HG03575 (cell line): ENCODE results near the gene SEMA5B.

Experiments
- ATAC-seq: cut with Tn5 transposase; IDR thresholded peaks from one replicate; pipeline ENCODE4 v1.9.1; 2021; ENCODE audit not compliant: unreplicated experiment, insufficient number of reproducible peaks, low FRiP score; ENCODE audit errors: extremely low read depth

Gene SEMA5B

DNA sequence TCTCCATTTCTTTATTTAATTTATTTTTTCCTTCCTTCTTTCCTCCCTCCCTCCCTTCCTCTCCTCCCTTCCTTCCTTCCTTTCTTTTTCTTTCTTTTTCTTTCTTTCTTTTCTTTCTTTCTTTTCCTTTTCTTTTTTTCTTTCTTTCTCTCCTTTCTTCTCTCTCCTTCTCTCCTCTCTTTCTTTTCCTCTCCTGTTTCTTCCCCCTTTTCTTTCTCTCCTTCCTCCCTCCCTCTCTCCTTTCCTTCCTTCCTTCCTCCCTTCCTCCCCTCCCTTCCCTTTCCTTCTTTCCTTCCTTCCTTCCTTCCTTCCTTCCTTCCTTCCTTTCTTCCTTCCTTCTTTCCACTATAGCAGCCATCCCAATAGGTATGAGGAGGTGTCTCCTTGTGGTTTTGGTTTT, 32.5 kb upstream of the SEMA5B start:
- no peak for ATAC-seq

DNA sequence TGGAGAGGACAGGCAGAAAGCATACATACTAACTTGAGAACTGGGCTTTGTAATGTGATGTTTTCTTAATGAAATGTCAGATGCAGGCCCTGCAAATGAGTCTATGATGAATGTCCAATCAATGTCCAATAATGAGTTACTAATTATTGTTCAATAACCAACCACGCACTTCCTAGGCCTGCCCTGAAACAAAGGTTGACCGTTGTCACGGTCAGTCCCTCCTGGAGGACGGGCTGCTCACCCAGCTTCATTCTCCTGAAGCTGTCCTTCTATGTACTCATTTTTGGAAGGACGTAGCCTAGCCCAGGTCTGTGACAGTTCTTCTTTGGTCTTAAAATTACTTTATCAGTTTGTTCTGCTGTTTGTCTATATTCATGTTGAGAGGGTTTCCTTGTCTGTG, 30.9 kb upstream of the SEMA5B start:
- no peak for ATAC-seq

DNA sequence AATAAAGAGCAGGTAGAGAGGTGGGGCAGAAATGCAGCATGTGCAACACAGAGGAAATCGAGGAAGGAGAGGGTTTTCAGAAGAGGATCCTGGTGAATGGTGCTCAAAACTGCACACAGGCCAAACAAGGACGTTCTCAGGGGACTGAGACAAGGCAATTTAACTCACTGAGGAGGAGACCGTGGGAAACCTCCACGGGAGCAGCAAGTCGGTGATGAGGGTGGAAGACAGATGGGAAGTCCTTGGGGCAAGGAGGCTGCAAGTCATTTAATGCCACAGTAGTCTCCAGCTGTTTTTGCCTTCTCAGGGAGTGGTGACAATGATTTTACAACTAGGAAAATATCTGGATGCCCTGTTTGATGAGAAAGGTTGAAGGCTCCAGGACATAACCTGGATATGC, 27.8 kb upstream of the SEMA5B start:
- ATAC-seq, result no peak

DNA sequence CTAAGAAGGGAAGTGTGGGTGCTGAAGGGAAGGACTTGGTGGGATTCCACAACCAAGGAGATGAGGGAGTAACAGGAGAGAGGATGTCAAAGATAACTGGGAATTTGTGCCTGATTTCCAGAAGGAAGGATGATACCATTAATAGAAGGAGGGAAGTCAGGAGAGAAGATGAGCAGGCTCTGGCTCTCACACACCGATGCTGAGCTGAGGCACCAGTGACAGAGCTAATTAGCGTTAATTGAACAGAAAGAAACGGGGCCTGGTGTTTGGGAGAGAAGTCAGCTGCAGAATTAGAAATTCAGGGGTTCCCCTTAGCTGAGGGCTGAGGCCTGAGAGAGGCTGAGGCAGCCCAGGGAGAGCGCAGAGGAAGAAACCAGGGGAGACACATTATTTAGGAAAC, 27.4 kb upstream of the SEMA5B start:
- no peak for ATAC-seq

DNA sequence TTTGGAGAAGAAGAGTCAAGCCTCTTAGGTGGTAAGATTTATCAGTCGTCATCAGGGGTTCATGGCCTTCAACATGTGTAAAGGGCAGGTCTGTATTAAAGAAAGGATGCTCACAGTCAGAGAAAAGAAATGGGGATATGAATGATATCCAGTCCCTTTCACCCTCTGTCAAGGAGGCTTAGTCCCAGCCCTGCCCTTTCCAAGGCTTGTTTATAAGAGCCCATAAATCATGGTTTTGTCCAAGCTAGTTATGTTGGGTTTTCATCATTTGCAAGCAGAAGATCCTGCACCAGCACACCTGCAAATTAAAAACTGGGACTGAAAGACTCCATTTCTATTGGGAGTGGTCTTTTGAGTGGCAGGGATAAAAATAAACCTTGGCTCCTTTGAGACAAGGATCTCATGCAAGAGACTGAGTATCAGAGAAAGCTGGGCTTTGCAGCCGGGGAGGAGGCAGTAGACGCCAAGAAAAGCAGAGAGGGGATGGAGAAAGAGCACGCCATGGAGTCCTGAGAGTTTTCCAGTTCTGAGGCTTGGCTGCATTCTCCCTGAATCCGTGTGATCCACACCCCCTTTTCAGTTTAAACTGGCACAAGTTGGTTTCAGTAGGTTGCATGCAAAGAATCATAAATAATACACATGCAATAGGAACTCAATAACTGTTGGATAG, 26.7 kb upstream of the SEMA5B start:
- no peak for ATAC-seq

DNA sequence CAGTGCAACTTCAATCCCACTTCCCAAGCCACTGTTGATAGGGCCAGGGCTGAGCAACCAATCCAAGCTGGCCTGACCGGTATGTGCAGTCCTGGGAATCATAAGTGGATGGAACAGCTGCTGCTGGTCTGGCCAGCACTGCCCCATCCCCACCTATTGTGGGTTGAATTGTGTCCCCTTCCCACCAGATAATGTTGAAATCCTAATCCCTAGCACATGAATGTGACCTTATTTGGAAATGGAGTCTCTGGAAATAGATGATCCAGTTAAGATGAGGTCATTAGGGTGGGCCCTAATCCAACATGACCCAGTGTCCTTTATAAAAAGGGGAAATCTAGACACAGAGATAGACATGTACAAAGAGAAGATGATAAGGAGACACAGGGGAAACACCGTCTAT, 25.5 kb upstream of the SEMA5B start:
- ATAC-seq, result no peak

DNA sequence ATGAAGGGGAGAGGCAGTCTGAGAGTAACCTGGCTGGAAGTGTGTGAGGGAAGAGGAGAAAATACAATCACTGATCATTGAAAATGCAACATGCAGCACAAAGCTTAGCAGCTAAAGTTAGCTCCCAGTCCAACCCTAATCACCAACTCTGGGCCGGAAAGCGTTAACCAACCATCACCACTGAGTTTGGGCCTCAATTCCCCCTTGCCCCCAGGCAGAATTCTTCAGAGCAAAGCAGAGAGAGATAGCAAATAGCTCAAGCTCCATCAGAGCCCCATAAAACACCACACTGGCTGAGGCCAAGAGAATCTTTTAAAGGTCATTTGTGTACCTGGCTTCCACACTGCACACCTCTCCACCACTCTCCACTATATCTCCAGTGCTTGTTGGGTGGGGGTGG, 23.1 kb upstream of the SEMA5B start:
- ATAC-seq, result no peak

DNA sequence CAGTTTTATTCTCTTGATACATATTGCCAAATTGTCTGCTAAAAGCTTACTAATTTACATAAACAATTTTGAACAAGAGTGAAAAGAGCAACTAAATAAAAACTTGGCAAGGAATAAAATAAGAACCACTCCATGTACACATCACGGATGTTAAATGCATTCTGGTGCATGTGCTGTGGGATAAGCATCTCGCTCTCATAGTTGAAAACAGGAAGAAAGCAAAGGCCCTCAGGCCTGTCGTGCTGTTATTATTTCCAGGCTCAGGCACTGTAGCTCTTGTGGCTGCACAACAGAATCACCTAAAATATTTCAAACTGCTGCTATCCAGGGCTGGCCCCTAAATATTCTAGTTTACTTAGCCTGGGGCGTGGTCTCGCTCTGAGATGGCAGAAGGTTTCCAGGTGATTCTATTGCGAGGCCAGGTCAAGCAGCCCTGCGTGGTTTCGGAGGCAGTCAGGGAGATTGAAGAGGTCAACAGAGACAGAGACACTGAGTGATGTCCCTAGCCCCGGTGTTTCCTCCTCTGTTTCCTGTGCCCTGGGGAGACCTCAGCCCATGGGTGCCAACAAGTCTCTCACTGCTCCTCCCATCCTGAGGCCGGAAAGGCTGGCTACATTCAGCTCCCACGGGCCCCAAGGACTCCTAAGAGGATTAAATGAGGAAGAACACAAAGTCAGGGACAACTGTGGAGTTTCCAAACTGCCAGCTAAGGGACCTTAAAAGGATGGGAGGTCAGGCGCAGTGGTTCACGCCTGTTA, 21.1 kb upstream of the SEMA5B start:
- ATAC-seq, result no peak

DNA sequence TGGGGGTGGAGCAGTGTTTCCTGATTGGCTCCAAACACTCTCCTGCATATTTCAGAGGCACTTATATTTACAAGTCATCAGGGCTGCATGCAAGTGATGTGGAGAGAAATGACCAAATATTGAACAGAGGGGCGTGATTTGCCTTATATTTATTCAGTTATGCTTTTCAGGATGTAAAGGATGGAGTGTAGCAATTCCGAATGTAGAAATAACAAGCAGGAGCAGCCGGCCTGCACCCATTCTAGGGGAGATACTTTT, 19.4 kb upstream of the SEMA5B start:
- ATAC-seq, result no peak

DNA sequence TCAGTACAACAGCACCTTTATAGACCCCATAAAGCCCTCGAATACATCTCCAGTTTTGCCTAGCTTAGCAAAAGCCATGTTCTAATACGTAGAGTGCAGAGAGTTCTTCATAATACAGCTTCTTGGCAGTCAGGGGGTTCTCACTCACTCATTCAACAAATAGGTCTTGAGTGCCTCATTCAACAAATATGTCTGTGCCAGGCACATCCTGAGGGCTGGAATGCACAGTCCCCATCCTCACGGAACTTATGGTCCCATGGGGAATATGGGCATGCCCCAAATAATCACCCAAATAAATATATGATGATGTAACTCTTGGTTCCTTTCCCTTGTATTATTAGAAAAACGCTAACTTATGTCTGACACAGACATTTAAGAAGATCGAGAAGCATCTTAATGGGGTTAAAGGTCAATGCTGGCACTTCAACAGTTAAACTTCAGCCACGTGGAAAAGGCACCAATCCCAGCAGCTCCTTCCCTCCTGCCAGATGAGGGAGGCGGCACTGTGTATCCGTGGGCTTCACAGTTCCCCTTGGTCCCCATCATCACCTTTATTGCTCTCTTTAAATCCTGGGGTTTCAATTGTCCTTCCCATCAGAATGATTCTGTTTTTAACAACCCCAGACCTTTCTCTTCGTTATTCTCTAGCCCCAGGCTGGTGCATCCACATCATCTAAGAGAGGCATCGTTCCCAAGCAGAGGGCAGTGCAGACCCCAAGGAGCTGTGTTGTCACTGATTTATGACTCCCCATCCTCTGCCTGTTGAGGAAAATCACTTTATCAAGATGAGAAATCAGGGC, 18.9 kb upstream of the SEMA5B start:
- no peak for ATAC-seq

DNA sequence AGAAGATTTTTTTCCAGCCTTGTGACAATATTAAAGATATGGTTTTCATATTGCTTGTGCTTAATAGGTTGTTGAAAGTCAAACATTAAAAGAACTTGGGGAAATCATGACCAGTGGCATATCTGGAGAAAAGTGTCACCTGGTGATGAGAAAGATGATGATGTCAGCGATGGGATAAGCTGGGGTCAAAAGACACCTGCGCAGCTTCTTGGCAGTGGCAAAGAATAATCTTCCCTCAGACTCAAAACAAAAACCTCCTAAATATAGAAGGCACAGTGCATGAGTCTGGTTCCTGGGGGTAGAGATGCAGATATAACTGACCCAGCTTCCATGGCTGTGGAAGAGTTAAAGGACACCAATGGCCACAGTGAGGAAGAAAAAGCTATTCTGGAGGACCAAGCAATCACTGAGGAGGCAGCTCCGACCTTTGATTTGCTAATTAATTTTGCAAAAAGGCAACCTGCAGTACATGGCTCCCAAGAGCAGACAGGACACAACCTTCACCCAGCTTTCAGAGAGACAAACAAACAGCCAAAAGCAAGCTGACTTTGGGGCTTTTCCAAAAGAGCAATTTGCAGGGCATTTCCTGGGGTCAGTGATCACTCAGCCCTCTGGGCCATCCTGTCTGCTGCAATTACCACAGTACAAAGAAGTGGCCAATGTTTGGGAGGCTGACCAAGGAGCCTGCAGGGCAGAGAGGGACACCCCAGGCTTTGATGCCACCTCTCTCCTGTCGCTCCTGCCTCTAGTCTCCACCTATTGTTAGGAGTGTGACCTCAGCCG, 17.6 kb upstream of the SEMA5B start:
- ATAC-seq, result no peak

DNA sequence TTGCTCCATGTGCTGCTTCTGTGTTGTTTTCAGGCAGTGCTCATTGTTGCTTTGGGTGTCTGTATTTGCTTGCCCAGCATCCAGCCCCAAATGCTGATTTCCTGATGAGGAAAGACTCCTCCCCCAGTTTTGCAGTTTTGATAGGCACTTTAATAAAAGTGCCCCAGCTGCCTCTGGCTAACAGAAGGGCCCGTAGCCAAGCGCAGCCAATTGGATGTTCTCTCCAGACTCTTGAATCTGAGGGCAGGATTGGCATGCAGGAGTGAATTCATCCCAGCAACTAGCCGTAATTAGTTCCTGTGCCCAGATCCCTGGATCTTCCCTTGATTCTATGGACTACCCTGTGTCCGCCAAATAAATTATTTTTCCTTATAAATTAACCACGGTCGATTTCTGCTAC, 14.8 kb upstream of the SEMA5B start:
- no peak for ATAC-seq

DNA sequence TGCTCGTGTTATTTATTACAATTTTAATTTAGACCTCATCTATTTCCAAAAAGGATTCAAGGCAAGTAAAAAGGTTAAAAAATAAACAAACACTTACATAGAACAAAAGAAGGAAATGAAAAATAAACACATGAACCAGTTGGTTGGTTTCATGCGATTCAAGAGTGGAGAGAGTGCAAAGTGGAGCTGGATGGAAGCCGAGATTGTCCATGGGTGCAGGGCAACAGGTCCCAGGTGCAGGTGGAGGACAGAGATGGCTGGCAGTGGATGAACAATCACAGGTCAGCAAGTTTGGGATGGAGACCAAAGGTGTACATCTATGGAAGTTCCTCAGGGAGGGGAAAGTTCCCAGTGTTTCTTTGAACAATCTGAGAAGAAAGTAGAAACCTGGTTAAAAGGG, 11.6 kb upstream of the SEMA5B start:
- no peak for ATAC-seq

DNA sequence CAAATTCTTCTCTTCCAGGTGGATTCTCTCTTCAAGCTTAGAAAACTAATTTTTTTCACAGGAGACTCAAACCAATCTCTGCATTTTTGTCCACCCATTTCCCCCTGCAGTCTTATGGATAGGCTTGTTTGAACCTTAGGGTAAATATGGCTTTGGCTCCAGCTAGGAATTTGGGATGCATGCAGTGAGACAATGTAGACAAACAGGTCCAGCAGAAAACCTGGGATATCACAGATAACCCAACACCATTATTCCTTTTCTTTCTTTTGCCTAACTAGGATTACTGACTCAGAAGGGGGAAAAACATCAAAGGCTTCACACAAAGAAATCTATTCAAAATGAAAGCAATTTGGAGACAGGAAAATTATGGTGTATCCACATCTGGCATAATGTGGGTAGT, 11.2 kb upstream of the SEMA5B start:
- no peak for ATAC-seq

DNA sequence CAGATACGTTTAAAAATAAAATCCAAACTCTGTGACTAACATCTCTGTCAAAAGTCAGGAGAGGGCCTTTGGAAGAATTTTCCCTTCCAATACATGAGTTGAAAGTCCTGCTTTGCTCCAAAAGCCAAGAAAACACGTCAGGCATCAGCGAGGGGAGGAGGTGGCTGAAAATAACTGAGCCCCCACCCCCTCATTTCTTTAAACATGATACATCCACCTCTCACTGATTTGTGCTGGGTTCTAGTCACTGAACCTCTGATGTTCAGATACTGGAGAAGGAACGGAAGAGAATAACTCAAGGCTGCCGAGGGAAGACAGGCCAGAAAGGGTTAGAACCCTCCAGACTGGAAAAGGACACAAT, 9.4 kb upstream of the SEMA5B start:
- ATAC-seq, result no peak

DNA sequence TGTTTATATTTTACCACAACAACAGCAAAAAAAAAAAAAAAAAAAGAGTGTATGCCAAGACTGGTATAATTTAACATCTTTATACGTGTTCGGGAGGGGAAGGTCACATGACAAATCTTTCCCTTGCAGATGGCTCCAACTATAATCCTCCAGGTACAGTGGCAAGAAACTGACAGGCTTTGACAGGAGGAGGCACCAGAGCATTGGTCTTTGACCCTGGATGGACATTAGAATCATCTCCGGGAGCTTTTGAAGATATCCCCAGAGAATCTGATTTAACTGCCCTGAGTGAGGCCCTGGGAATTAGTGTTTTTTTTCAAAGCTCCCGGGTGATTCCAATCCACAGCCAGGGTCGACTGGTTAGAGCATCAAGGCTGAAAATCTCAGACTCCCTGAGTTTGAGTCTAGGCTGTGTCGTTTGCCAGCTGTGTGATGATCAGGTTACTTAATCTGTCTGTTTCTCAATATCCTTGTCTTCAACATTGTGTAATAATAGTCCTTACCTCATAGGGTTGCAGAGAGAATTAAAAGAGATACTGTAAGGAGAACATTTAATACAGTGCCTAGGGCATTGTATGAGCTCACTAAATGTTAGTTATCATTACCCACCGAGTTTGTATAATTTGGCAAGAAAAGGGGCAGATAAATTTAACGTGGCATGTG, 8.9 kb upstream of the SEMA5B start:
- no peak for ATAC-seq

DNA sequence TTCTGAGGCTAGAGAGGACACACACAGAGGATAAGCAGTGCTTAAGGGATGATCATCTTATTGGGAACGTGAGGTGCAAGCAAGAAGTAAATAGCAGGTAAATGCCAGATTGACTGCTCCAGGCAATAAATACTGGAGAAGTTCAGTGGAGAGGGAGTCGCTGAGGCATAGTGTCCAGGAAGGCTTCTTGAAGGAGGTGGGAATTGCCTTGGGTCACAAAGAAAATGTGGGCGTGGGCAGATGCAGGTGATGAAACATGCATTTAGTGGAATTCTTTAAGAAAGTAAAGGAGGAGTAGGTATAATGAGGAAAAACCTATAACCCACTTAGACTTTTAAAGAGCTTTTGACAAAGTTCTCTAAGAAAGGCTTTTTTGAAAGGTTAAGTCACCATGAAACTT, 7.4 kb upstream of the SEMA5B start:
- ATAC-seq, result no peak

DNA sequence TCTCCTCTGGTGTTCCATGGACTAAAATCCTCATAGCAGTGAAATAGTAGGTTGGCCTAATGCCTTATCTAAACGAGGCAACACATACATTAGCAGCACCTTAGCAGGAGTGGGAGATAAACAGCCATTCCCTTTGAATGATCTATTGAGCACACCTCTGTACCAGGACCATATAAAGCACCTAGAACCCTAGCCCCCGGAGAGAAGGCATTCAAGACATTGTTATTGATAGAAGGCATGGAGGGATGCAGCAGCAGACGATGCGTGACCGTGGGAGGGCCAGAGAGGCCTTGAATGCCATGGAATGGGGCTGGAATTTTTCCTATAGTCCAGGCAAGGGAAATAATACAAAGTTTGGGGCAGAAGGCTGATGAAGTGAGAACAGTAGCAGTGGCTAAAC, 6.6 kb upstream of the SEMA5B start:
- ATAC-seq, result no peak

DNA sequence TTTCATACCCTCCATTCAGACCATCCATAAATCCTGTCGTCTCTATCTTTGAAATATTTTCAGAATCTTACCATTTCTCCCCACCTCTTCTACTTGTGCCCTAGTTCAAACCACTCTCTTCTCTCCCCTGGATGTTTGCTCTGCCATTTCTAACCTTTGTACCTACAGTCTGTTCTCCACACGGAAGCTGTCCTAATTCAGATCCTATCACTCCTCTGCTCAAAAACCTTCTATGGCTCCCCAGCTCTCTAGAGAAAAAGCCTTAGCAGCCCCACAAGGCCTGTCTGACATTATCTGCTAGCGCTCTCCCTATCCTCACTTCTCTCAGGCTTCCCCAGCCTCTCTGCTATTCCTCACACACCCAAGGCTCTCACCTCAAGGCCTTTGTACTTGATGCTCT, 4.5 kb upstream of the SEMA5B start:
- ATAC-seq, result no peak
